HK-2 (cell line): ENCODE data around the gene INPP5A.

Source experiments
- DNase-seq: peaks from one replicate; pipeline ENCODE4 v3.0.0-alpha.2; 2018; ENCODE audit not compliant: unreplicated experiment

INPP5A gene

DNA sequence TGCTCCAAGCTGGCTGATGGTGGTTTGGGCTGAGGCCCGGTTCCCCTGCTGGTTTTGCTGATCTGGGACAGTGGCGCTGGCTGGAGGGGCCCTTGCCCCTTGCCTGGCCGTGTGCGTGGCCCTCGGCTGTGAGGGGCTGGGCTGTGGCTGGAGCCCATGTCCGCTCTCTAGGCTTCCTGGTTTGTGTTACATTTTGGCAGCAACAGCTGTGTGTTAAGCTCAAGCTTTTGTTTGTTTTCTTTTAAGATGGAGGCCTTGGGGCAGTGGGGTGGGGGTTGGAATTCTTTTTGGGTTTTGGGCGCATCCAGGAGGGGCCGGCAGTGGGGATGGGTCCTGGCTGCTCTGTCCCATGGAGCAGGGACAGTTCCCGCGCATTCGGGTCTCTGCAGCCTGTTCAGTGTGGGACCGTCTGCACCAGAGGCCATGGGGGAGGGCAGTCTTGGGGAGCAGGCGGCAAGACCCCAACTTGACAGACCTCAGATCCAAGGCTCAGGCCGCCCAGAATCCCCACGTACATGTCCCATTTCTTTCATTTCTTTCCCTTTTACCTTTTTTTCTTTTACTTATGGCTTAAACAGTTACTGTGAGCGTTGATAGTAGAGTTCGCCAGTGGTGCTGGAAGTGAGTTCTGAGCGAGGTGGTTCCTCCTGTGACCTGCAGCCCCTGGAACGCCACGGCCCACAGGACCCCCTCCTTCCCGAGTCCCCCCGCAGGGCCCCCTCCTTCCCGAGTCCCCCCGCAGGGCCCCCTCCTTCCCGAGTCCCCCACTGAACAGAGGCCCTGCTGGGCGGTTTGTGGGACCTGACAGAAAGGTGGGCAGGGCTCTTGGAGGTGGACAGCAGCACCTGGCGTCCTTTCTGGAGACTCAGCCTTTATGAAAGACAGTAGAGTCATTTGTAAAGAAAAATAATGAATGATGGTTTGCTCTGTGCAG is 75.3 kb downstream of the INPP5A start:
- no peak for DNase-seq

DNA sequence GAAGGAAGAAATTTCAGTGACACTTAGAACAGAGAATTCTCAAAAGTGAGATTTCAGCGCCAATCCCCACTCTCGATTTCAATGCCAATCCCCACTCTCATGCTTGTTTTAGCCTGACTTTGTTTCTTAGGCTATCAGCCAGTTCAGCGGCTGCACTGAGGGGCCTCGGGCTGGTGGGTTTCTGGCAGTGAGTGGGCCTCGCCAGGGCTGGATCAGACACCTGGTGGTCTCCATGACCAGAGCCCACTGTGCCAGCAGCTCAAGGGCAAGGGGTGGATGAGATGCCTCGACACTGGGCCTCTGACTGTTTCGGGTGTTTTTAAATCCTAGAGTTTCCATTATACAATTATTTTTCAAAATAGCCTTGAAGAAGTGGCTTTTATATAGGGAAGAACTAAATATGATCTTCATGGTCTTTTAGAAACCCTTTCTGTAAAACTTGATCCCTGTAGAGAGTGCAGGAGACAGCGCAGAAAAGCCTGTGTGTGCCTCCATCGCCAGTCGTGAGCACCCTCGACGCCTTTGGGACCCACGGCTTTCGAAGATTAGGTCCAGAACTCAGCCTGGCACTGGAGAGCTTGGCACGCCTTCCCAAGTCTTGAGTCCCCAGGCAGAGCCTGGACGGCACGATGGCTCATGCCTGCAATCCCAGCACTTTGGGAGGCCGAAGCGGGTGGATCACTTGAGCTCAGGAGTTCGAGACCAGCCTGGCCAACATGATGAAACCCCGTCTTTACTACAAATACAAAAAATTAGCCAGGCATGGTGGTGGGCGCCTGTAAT is 76.2 kb downstream of the INPP5A start:
- no peak for DNase-seq

DNA sequence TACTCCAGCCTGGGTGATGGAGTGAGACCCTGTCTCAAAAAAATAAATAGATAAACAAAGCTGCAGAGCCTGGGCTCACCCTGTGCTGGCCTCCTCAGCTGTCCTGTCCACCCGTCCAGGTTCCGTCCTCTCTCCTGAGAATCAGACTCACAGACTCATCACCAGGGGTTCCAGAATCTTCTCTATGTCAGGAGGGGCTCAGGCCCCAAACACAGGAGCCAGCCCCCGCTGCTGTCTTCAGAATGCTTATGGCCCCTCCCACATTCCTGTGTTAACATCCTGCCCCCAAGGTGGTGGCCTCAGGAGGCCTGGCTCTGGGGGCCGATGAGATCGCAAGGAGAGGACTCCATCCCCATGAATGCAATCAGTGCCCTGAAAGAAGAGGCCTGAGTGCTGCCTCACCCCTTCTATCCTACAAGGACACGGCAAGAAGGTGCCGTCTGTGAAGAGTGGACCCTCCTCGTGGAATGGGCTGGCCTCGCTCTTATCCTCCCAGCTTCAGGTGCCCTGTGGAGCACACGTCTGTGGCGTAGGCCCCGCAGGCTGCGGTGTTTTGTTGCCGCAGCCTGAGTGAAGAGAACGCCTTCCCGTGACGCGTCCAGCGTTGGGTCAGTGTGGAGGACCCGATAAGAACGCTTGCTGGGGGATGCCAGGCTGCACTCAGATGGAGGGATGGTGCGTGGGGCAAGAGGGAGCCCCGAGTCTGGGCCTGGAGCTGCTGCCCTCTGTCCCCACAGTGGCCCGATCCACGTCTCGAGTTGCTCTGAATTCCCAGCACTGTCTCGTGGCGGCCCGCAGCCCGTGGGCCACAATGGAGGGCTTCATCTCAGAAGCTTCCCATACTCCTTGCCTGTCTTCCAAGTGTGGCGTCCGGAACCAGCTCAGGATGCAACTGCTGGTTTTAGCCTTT is 77.1 kb downstream of the INPP5A start:
- no peak for DNase-seq

DNA sequence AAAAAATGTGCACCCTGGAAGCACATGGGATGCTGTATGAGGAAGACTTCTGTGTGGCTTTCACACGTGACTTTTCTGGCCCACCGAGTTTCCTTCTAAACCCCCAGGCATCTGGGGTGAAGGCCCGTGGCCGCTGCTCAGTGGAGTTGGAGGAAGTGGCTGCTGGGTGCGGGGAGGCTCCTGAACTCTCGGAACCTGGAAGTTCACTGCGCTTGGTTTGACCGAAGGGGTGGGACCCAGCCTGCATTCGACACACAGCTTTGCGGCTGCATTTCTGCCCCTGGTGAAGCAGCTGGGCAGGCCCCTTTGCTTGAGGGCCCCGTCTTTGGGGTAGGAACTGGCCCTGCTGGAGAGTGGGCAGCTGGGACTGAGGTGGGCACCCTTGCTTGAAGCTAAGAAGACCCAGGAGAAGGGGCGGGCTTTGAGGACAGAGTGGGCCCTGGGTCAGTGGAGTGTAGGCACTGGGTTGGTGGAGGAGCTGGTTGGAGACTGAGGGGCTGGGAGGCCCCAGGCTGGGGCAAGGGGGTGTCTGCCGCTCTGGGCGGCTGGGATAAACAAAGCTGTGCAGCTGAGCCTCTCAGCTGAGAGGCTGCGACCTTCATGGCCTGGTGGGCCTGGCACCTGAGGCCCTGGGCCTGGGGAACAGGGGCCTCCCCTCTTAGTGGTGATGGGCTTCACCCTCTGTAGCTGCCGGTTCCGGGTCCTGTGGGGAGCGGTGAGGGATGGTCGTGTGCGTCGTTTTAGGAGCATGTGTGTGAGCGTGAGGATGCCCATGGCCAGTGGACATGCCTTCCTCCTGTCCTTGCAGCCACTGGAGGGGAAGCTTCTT is 78.0 kb downstream of the INPP5A start:
- no peak for DNase-seq

DNA sequence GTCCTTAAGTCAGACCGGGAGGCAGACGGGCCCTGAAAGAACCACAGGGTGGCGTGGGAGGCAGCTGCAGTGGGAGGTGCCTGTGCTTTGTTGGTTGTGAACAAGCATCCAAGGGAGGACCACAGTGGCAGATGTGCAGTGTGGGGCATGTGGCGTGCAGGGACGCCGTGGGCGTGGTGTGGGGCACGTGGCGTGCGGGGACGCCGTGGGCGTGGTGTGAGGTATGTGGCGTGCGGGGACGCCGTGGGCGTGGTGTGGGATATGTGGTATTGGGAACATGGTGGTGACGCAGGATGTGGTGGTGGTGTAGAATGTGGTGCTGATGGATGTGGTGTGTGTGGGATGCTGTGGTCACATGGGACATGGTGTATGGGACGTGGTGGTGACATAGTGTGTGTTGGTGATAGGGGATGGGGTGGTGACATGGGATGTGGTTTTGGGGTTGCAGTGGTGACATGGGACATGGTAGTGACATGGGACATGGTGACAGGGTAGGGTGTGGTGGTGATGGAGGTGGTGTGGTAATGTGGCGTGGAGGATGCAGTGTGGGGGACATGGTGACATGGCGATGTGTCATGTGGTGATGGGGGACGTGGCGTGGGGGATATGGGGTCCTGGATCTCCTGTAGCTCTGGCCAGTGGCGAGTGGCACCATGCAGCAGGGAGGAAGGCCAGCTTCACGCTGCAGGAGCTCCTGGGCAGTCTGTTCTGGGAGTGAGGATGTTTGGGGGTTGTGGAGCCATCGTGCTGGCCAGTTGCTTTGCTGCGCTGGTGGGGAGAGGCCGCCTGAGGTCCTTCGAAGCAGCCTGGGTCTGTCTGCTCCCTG is 78.8 kb downstream of the INPP5A start:
- DNase-seq = no peak

DNA sequence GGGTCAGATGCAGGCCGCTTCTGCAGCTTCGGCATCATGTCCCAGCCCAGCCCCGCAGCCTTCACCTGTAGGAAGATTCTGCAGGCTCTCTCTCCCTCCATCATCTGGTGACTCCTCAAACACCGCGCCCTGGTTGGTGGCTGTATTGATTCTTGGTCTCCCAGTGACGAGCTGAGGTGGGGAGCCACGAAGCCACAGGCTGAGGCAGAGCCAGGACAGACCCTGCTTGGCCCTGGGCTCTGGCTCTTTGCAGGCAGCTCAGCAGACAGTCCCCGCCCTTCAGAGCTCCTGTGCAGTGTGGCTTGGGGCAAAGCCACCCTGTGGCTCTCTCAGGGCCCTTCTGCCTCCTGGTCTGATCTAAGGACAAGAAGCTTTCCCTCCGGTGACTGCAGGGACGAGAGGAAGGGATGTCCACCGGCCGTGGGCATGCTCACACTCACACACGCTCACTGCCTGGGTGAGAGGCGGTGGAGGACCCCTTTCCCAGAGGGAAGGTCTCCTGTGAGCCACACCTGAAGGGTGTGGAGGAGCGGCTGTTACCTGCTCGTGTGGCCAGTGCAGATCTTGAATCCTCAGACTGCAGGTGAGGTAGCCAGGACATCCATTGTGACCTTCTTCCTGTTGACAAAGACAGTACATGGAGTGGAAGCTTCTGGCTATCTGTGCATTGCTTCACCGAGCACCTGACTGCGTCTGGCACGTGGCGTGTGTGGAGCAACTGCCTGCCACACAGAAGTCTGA is 79.6 kb downstream of the INPP5A start:
- no peak for DNase-seq

DNA sequence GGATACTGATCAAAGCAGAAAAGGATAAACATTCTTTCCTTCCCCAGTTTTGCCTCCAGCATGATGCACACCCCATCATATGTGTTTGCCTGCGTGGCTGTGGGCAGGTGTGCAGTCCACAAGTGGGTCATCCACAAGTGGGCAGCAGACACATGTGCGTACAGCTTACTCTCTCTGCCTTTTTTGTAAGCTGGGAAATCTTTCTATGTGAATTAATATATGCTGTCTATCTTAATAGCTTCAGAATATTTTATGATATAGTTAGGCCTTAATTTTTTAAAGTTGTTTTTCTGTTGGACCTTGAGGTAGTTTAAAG is 80.1 kb downstream of the INPP5A start:
- DNase-seq = no peak

DNA sequence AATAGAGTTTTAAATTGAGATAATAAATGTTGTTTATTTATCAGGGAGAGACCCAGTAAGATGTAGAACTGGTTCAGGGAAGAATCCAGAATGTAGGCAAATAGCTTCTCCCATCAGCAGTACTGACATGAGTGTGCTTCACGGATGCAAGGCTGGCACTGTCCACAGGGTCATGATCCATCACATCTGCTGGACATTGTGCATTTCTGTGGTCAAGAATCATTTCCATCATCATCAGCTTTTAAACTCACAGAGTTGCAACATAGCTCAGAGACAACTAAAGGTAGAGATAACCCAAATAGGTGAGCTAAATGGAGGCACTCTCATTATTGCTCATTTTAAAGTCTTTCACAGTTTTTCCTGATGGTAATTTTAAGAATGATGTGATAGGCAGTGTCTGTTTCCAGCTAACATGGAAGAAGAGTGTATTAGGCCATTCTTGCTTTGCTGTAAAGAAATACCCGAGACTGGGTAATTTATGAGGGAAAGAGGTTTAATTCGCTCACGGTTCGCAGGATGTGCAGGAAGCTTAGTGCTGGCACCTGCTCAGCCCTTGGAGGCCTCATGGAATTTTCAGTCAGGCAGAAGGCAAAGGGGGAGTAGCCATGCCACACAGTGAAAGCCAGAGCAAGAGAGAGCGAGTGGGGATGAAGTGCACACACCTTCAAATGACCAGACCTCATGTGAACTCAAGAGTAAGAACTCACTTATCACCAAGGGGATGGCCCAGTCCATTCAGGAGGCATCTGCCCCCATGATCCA is 80.8 kb downstream of the INPP5A start:
- no peak for DNase-seq

DNA sequence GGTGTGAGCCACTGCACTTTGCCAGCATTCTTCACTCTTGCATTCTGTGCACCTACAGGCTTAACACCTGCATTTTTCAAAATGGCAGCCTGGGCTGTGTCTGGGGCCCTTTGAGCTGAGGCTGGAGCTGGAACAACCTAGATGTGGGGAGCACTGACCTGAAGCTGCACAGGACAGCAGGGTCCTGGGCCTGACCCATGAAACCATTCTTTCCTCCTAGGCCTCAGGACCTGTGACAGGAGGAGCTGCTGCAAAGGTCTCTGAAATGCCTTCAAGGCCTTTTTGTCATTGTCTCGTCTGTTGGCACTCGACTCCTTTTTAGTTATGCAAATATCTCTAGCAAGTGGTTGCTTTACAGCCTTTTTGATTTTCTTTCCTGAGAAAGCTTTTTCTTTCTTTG is 82.3 kb downstream of the INPP5A start:
- no peak for DNase-seq

DNA sequence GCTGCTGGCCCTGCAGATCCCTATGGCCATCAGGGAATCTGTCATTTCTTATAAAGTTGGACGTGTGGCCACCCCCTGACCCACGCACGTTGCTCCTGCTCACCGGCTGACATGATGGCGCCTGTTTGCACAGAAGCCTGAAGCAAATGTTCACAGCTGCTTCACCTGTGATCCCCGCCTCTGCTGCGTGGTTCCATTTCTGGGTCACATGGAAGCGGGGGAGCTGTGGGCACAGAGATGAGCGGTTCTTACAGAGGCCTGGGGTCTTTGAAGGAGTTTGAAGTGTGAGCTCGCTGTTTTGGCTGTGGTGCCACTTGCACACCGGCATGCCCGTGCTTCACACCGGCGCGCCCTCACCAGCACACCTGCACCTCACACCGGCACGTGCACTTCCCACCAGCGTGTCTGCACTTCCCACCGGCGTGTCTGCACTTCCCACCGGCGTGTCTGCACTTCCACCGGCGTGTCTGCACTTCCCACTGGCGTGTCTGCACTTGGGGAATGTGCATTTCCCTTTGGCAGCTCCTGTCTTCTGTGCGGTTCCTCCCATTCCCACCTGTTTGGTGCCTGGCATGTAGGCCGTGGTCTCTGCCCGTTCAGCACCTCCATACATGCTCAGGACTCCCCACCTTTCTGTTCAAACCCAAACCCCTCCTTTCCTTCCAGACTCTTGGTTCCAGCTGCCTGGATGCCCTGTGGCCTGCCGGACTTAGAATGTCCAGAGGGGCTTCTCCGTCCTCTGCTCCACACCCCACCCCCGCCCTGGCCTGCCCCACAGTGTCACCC is 86.7 kb downstream of the INPP5A start:
- DNase-seq = no peak

DNA sequence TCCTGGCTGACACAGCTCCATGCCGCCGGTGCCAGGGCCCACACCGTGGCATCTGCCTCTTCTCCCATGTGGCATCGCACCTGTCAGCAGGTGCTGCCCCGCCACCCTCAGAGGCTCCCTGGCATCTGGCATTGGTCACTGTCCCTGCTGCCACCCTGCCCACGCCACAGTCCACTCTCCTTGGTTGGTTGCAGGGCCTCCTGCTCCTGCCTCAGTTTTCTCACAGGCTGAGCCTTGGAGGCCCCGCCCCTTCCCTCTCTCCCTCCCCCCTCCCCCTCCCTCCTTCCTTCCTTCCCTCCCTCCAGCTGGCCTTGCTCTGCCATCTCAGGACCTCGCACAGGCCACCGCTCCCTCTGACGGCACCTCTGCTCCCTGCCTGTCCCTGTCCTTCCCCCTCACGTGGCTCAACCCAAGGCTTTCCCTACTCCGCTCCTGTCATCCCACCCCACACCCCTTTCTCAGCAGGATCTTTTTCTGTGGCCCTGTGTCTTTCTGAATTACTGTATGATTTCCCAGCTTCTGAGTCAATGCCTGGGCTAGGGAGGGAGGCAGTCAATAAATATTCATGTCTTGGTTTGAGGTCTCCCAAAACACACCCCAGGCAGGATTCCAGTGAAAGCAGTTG is 87.4 kb downstream of the INPP5A start:
- DNase-seq = no peak

DNA sequence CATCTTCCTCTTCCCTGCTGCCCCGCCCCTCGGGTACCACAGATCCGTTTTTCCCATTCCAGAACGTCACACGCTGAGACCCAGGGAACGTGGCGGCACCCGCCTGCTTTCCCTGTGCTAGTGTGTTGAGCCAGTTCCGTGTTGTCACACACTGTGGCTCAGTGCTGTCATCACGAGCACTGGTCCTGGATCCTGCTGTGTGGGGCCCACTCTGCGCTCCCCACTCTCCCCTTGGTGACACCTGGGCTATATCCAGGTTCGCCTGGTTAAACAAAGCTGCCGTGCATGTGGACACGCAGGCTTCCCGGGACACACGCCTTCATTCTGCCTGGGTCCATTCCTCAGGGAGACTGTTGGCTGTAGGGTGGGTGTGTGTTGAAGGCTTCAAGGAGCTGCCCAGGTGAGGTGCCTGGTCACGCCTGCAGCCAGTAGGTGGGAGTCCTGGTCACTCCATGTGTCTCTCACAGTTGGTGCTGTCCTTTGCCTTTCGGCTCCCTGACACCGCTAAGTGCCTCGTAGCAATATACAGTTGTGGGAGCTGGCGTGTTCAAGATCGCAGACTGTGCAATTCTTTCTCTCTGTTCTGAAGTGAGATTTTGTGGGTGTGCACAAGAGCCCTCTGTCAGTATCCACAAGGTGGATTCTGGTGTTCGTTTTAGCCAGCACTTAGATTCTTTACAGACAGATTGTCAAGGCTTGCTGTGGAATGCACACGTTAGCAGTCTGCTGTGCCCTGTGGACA is 88.6 kb downstream of the INPP5A start:
- no peak for DNase-seq

DNA sequence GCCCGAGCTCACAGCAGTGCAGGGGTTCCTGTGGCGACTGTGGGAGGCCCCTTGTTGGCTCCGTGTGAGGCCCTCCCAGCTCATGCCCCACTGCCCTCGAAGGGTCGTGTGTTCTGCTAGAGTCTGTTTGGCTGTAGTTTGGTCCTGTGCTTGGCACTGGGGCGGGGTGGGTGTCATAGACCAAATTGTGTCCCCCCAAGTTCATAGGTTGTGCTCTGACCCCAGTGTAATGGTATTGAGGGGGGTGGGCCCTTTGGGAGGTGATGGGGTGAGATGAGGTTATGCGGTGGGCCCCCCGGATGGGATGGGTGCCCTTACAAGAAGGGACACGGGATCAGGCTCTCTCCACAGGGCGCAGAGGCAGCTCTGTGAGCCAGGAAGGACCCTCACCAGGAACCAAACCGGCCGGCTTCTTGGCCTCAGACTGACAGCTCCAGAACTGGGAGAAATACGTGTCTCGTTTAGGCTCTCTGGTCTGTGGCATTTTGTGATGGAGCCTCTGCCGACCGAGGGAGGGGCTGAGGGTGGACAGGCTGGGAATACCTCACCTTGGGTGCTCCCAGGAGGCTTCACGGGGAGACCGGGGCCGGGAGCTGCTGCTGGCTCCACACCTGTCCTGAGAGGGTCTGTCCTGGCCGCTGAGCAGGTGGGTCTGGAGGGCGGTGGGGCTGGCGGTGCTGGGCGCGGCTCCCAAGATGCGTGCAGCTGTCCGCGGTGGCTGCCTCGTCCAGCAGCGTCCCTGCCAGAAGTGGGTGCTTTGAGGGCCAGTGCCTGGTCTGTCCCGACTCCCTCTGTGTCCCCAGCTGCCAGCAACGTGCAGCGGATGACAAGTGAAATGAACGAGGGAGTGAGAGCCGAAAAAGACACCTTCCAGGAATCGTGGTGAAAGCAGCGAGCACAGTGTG is 89.4 kb downstream of the INPP5A start:
- DNase-seq = no peak

DNA sequence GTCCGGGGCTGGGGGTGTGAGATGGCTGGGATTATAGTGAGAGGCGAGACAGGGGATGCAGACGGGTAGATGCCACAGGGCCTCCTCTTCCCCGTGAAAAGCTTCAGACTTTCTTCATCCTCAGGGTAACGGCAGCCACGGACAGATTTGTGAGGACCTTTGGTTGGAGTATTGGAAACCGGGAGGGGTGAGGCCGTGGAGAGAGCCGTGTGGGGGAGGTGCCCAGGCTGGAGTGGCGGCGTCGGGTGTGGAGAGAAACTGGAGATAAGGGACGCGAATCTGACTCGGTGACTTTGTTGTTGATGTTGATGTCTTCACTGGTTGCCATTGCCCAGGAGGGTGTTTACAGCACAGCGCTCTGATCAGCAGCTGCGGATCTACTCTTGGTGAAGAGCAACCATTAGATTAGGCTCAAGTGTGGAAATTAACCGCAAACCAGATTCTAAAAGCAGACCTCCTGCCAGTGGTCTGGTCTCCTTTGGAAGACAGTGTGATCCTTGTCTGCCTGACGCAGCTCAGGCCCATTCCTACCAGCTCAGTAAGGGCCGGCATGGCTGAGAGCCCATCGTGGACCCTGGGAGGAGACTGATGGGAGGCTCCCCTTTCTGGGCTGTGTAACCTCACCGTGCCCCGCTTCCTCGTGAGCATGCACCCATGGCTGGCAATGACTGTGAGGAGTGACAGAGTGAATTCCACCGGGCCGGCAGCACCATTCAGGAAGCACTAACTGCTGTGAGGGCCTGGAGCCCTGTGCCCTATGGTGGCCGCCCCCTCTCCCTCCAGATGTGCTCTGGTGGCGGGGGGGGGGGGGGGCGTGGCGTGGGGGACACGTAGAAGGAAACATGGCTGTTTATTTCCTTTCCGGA is 90.3 kb downstream of the INPP5A start:
- no peak for DNase-seq
